ENCODE measurements around the gene MAP3K20. TPM values are rescaled to one million over a fixed set of nuclear protein-coding genes. Genes with fewer than 3 reads are reported as not detected.

The MAP3K20 gene
- total RNA-seq, 1 experiment from 2014 or later = 40.0 TPM

GRCh38 chr2:173288561-173288960 is 212.9 kb downstream of the MAP3K20 start:
- no TSS peak for BruUV-seq (replicated peaks)
- H3K4me1 ChIP-seq (ENCODE audit: insufficient read depth, low read length, poor library complexity, severe bottlenecking) = no peaks in the 10 kb centered on the region
- no peak overlapping the region for H3K4me3 ChIP-seq (ENCODE audit: low read depth, low read length, poor library complexity, severe bottlenecking)
- ChIA-PET POLR2A (ENCODE audit: low non-redundant PET) (no interaction called here), CTCF (no interaction called here)
- H3K27ac ChIP-seq (ENCODE audit: low read depth, low read length, poor library complexity, severe bottlenecking) = no peak overlapping the region
- no peaks in the 10 kb centered on the region for H3K36me3 ChIP-seq (ENCODE audit: insufficient read depth, low read length, poor library complexity, severe bottlenecking)
- intact Hi-C loops (cut with micrococcal nuclease; ENCODE audit: unreplicated experiment) = no loop called here
- no peak for DNase-seq (ENCODE audit: low spot score)
- H3K9me3 ChIP-seq (ENCODE audit: low read depth, low read length, poor library complexity, severe bottlenecking) = peaks cover 2% of the 10 kb centered on the region
- H3K27me3 ChIP-seq (replicated peaks; ENCODE audit: insufficient read depth, low read depth, low read length, poor library complexity) = no peaks in the 10 kb centered on the region
- TF ChIP-seq CTCF (conservative IDR thresholded peaks at IDR 0.05; ENCODE audit: low read depth, low read length) (no peak), EZH2 (IDR thresholded peaks at IDR 0.05; ENCODE audit: borderline replicate concordance, low read depth, low read length, poor library complexity, severe bottlenecking) (no peak)

GRCh38 chr2:173290046-173290445 is 214.4 kb downstream of the MAP3K20 start:
- intact Hi-C loops (cut with micrococcal nuclease; ENCODE audit: unreplicated experiment) = no loop called here
- no peak overlapping the region for H3K4me3 ChIP-seq (ENCODE audit: low read depth, low read length, poor library complexity, severe bottlenecking)
- no peak for DNase-seq (ENCODE audit: low spot score)
- no peak overlapping the region for H3K27ac ChIP-seq (ENCODE audit: low read depth, low read length, poor library complexity, severe bottlenecking)
- no peaks in the 10 kb centered on the region for H3K4me1 ChIP-seq (ENCODE audit: insufficient read depth, low read length, poor library complexity, severe bottlenecking)
- BruUV-seq (replicated peaks) = no TSS peak
- no peaks in the 10 kb centered on the region for H3K36me3 ChIP-seq (ENCODE audit: insufficient read depth, low read length, poor library complexity, severe bottlenecking)
- H3K27me3 ChIP-seq (replicated peaks; ENCODE audit: insufficient read depth, low read depth, low read length, poor library complexity) = no peaks in the 10 kb centered on the region
- ChIA-PET CTCF (no interaction called here), POLR2A (ENCODE audit: low non-redundant PET) (no interaction called here)
- H3K9me3 ChIP-seq (ENCODE audit: low read depth, low read length, poor library complexity, severe bottlenecking) = peaks cover 6% of the 10 kb centered on the region
- TF ChIP-seq EZH2 (IDR thresholded peaks at IDR 0.05; ENCODE audit: borderline replicate concordance, low read depth, low read length, poor library complexity, severe bottlenecking) (no peak), CTCF (conservative IDR thresholded peaks at IDR 0.05; ENCODE audit: low read depth, low read length) (no peak)

- POLR2A ChIA-PET (ENCODE audit: low non-redundant PET) = no interaction called here
- intact Hi-C loops (cut with micrococcal nuclease; ENCODE audit: unreplicated experiment) = no loop called here
- no peaks in the 10 kb centered on the region for H3K36me3 ChIP-seq (ENCODE audit: insufficient read depth, low read length, poor library complexity, severe bottlenecking)
- BruUV-seq (replicated peaks) = no TSS peak
- TF ChIP-seq CTCF (conservative IDR thresholded peaks at IDR 0.05; ENCODE audit: low read depth, low read length) (no peak), EZH2 (IDR thresholded peaks at IDR 0.05; ENCODE audit: borderline replicate concordance, low read depth, low read length, poor library complexity, severe bottlenecking) (no peak)
- CTCF ChIA-PET = no interaction called here
- no peak overlapping the region for H3K4me3 ChIP-seq (ENCODE audit: low read depth, low read length, poor library complexity, severe bottlenecking)
- no peak overlapping the region for H3K27ac ChIP-seq (ENCODE audit: low read depth, low read length, poor library complexity, severe bottlenecking)
- H3K9me3 ChIP-seq (ENCODE audit: low read depth, low read length, poor library complexity, severe bottlenecking) = peaks cover 6% of the 10 kb centered on the region
- no peaks in the 10 kb centered on the region for H3K27me3 ChIP-seq (replicated peaks; ENCODE audit: insufficient read depth, low read depth, low read length, poor library complexity)
- DNase-seq (ENCODE audit: low spot score) = no peak
- H3K4me1 ChIP-seq (ENCODE audit: insufficient read depth, low read length, poor library complexity, severe bottlenecking) = no peaks in the 10 kb centered on the region
These were observed 214.9 kb downstream of the MAP3K20 start for GRCh38 chr2:173290518-173290917.

All from A673 (cell line).